Stomach (tissue), 9 donors: ENCODE data around the gene WDR5B. TPM values are rescaled to one million over a fixed set of nuclear protein-coding genes. Genes with fewer than 3 reads are reported as not detected.

Experiments used
- DNase-seq, 2 donors: peaks; one replicate each; pipeline versions ENCODE4 v3.0.0 to v3.0.0-alpha.2; 2013 to 2019
- H3K27ac ChIP-seq, 5 donors: fragments of 200-600 bp in 4 of 5; sonication (generic) in 4 of 5; one replicate each; pipeline ENCODE4 v1.5.1; 2013 to 2019; ENCODE audit warnings: mild to moderate bottlenecking in 1 of 5, moderate library complexity in 1 of 5
- H3K27me3 ChIP-seq, 3 donors: fragments of 200-600 bp; sonication (generic); one replicate each; pipeline ENCODE4 v1.5.1; 2017 to 2019; ENCODE audit warnings: mixed run types in 1 of 3
- H3K36me3 ChIP-seq, 4 donors: fragments of 200-600 bp; sonication (generic); 1 replicate in 3 of 4; 2 replicates in 1 of 4; pipeline ENCODE4 v1.5.1; 2016 to 2019
- H3K4me1 ChIP-seq, 4 donors: fragments of 200-600 bp; sonication (generic); one replicate each; pipeline ENCODE4 v1.5.1; 2016 to 2019
- H3K4me3 ChIP-seq, 4 donors: fragments of 200-600 bp; sonication (generic) in 3 of 4; one replicate each; pipeline ENCODE4 v1.5.1; 2016 to 2019; ENCODE audit warnings: mild to moderate bottlenecking in 1 of 4
- H3K9me3 ChIP-seq, 4 donors: fragments of 200-600 bp; sonication (generic); one replicate each; pipeline ENCODE4 v1.5.1; 2016 to 2019
- CTCF ChIP-seq, 7 experiments: fragments of 450-650 bp in 4 of 7; fragments of 200-600 bp in 3 of 7; sonication (generic) in 3 of 7; IDR thresholded peaks; one replicate each; pipeline ENCODE4 v1.5.1; 2016 to 2019; ENCODE audit warnings: antibody characterized with exemption in 7 of 7, control low read depth in 2 of 7, mild to moderate bottlenecking in 1 of 7
- EP300 ChIP-seq: sonication (generic); formaldehyde crosslinking; IDR thresholded peaks from one replicate; pipeline ENCODE4 v1.6.1; 2017; ENCODE audit warnings: antibody characterized with exemption
- POLR2A ChIP-seq, 4 donors: fragments of 450-650 bp; IDR thresholded peaks; one replicate each; pipeline ENCODE4 v1.6.1; 2016; ENCODE audit warnings: antibody characterized with exemption in 4 of 4, control low read depth in 2 of 4, mild to moderate bottlenecking in 1 of 4, moderate library complexity in 1 of 4
- POLR2AphosphoS5 ChIP-seq, 3 donors: sonication (generic); formaldehyde crosslinking; IDR thresholded peaks; one replicate each; pipeline ENCODE4 v1.6.1; 2016; ENCODE audit warnings: antibody characterized with exemption in 3 of 3
- WGBS, 5 donors: extraction: QIAGEN DNeasy Blood & Tissue Kit in 3 of 5; methylation state at CpG; one replicate each; pipeline versions ENCODE4 v1.1.5 to v1.1.7; 2013 to 2018; 5-methylcytosine and 5-hydroxymethylcytosine counted together
- intact Hi-C: fragments of 100-400 bp; cut with DNase I; formaldehyde crosslinking; loops from one replicate; pipeline ENCODE4 v1.15.1; 2023; ENCODE audit warnings: low total_unique reads
- polyA plus RNA-seq, 3 donors: library from polyadenylated mRNA; stranded (reverse); fragments of 200-250 nt; gene quantifications; one replicate each; pipeline ENCODE4 v1.2.3, GENCODE V29; 2013
- total RNA-seq, 5 donors: library from RNA; depleted of rRNA; stranded (reverse); fragments of >200 nt; gene quantifications; one replicate each; pipeline versions ENCODE4 v1.1.0 to v1.2.3, GENCODE V29; 2014 to 2016
- donor health status: healthy with polysubstance abuse.
- donor health status: Bipolar disorder and iron deficiency.
- donor health status: healthy.

WDR5B gene
- total and polyA plus RNA-seq, 8 donors = under 0.01 to 4.6 (median 1.7) TPM; not detected in 1

DNA sequence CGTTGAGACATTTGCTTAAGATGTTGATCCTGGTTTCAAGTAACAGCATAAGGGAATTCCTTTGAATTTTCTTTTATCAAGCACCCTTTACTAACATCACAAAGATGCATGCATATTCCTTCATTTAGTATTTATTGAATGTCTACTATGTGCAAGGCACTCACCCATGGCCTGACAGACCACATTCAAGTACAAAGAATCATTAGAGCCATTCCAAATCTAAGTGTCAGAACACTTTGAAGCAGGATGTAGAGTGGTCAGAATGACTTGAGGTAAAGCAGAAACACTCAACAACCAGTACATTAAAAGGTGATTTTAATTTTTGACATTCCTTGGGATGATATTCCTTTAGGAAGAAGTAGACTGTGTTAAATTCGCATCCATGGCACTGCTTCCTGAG, 6.0 kb upstream of the WDR5B start:
- Histone ChIP-seq H3K27me3 (no peaks in the 10 kb centered on the region), H3K36me3 (peaks cover 14 to 50% (median 45%) of the 10 kb centered on the region in 4 donors), H3K27ac (no peak overlapping the region), H3K4me1 (peaks cover 0 to 15% (median 9%) of the 10 kb centered on the region in 4 donors), H3K4me3 (no peak overlapping the region), H3K9me3 (no peaks in the 10 kb centered on the region)
- intact Hi-C loops = no loop called here
- TF ChIP-seq EP300 (no peak), CTCF (IDR thresholded peaks at IDR 0.05) (no peak), POLR2AphosphoS5 (IDR thresholded peaks at IDR 0.05) (no peak), POLR2A (IDR thresholded peaks at IDR 0.05) (no peak)
- WGBS, 5 donors = 79 to 87% (median 85%) methylated on average over 2 of the region's 2 CpGs
- no peak for DNase-seq

GRCh38 chr3:122421101-122421500, 5.2 kb upstream of the WDR5B start:
- intact Hi-C loops = no loop called here
- H3K36me3 ChIP-seq = peaks cover 6 to 42% (median 38%) of the 10 kb centered on the region in 4 donors
- no peaks in the 10 kb centered on the region for H3K27me3 ChIP-seq
- 88 to 97% (median 92%) methylated on average over 4 of the region's 4 CpGs for WGBS, 5 donors
- H3K4me1 ChIP-seq = peaks cover 0 to 18% (median 10%) of the 10 kb centered on the region in 4 donors
- no peak for TF ChIP-seq POLR2AphosphoS5 (IDR thresholded peaks at IDR 0.05)
- TF ChIP-seq POLR2A (IDR thresholded peaks at IDR 0.05) = no peak
- TF ChIP-seq EP300 = no peak
- no peak for TF ChIP-seq CTCF (IDR thresholded peaks at IDR 0.05)
- no peak for DNase-seq
- H3K9me3 ChIP-seq = no peaks in the 10 kb centered on the region
- no peak overlapping the region for H3K27ac ChIP-seq
- no peak overlapping the region for H3K4me3 ChIP-seq

DNA sequence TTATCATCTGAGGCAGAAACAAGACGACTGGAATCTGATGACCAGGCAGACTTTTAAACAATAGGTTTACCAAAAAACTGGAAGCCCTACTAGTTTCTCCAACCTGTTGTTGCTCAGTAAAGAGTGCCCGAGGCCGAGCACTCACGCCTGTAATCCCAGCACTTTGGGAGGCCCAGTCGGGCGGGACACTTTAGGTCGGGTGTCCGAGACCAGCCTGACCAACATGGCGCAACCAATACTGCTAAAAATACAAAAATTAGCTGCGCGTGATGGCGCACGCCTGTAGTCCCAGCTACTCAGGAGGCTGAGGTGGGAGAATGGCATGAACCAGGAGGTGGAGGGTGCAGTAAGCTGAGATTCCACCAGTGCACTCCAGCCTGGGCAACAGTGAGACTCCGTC, 1.1 kb upstream of the WDR5B start:
- Histone ChIP-seq H3K9me3 (no peaks in the 10 kb centered on the region), H3K4me3 (peak overlapping the region; percentile 57 to 81 (median 62)), H3K27ac (peak overlapping the region in 4 of 5 donors; percentile 88 to 91 (median 90)), H3K27me3 (no peaks in the 10 kb centered on the region), H3K36me3 (peaks cover 0 to 17% (median 12%) of the 10 kb centered on the region in 4 donors), H3K4me1 (peaks cover 17 to 49% (median 36%) of the 10 kb centered on the region in 4 donors)
- intact Hi-C loops = no loop called here
- WGBS, 5 donors = 33 to 48% (median 40%) methylated on average over 11 to 14 of the region's 14 CpGs
- DNase-seq = peak in 1 of 2 donors; percentile 18
- TF ChIP-seq CTCF (IDR thresholded peaks at IDR 0.05) (no peak), EP300 (no peak), POLR2A (IDR thresholded peaks at IDR 0.05) (no peak), POLR2AphosphoS5 (IDR thresholded peaks at IDR 0.05) (no peak)

DNA sequence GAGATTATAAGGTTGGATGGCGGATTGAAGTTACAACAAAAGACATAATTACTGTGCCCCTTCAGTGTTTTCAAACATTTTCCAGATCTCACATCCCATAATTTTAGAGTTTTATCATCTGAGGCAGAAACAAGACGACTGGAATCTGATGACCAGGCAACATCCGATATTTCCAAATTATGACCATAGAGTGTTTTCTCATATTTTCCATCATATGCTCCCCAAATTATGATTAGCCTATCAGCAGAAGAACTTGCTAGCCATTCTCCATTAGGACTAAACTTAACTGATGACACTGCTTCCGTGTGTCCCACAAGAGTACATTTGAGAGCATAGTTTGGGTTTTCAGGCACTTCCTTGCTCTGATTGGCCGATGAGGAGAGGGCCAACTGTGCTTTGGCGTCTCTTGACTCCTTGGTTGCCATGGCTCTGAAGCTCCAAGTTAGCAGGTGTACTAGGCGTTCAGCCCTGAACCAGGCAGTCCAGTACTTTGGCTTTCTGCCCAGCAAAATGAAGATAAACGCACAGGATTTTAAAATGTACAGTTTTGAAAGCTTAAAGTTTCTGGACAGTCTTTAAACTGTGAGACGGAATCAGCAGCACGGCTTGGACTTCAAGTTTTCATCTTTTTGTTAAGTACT, 638 bp downstream of the WDR5B start:
- 20 to 22% (median 20%) methylated on average over 10 of the region's 10 CpGs for WGBS, 5 donors
- H3K9me3 ChIP-seq = no peaks in the 10 kb centered on the region
- peak overlapping the region; percentile 88 to 91 (median 91) for H3K27ac ChIP-seq
- intact Hi-C loops = no loop called here
- H3K4me1 ChIP-seq = peaks cover 17 to 51% (median 37%) of the 10 kb centered on the region in 4 donors
- no peaks in the 10 kb centered on the region for H3K27me3 ChIP-seq
- H3K36me3 ChIP-seq = peaks cover 2 to 26% (median 19%) of the 10 kb centered on the region in 4 donors
- TF ChIP-seq POLR2AphosphoS5 (IDR thresholded peaks at IDR 0.05) = peak in 1 of 3 donors; percentile 16
- TF ChIP-seq POLR2A (IDR thresholded peaks at IDR 0.05) = no peak
- TF ChIP-seq CTCF (IDR thresholded peaks at IDR 0.05) = no peak
- TF ChIP-seq EP300 = no peak
- DNase-seq = peak; percentile 57 to 84
- H3K4me3 ChIP-seq = peak overlapping the region; percentile 57 to 81 (median 62)
